Breast epithelium (tissue), 4 donors: ENCODE data around the gene CADPS2. TPM values are rescaled to one million over a fixed set of nuclear protein-coding genes. Genes with fewer than 3 reads are reported as not detected.

ENCODE experiments used
- DNase-seq, 2 donors: peaks; one replicate each; pipeline ENCODE4 v3.0.0-alpha.2; 2019; ENCODE audit warnings: low spot score in 2 of 2
- H3K27ac ChIP-seq, 2 donors: fragments of 200-600 bp; sonication (generic) in 1 of 2; one replicate each; pipeline ENCODE4 v1.5.1; 2016 to 2019; ENCODE audit warnings: mild to moderate bottlenecking in 1 of 2
- H3K27me3 ChIP-seq, 2 donors: fragments of 200-600 bp; sonication (generic) in 1 of 2; one replicate each; pipeline versions ENCODE4 v1.5.1 to v1.6.0; 2017 to 2019; ENCODE audit warnings: control low read depth in 1 of 2, mild to moderate bottlenecking in 1 of 2
- H3K36me3 ChIP-seq: fragments of 200-600 bp; one replicate; pipeline ENCODE4 v1.5.1; 2019
- H3K4me1 ChIP-seq, 2 donors: fragments of 200-600 bp; sonication (generic); one replicate each; pipeline ENCODE4 v1.5.1; 2016 to 2019; ENCODE audit warnings: control low read depth in 1 of 2
- H3K4me3 ChIP-seq, 3 donors: fragments of 200-600 bp; sonication (generic); 1 replicate in 2 of 3; 2 replicates in 1 of 3; pipeline ENCODE4 v1.5.1; 2016 to 2019; ENCODE audit warnings: mild to moderate bottlenecking in 3 of 3, moderate library complexity in 2 of 3
- H3K9me3 ChIP-seq, 2 donors: fragments of 200-600 bp; sonication (generic) in 1 of 2; one replicate each; pipeline ENCODE4 v1.5.1; 2016 to 2019; ENCODE audit warnings: control low read depth in 1 of 2
- POLR2A ChIP-seq: fragments of 450-650 bp; IDR thresholded peaks from one replicate; pipeline ENCODE4 v1.6.1; 2016; ENCODE audit warnings: antibody characterized with exemption, mild to moderate bottlenecking, moderate library complexity
- POLR2AphosphoS5 ChIP-seq, 3 donors: sonication (generic); formaldehyde crosslinking; IDR thresholded peaks; one replicate each; pipeline ENCODE4 v1.6.1; 2017; ENCODE audit warnings: antibody characterized with exemption in 3 of 3
- intact Hi-C: fragments of 100-400 bp; cut with DNase I; formaldehyde crosslinking; loops from one replicate; pipeline ENCODE4 v1.15.1; 2023; ENCODE audit warnings: low total_unique reads
- total RNA-seq, 3 donors: library from RNA; depleted of rRNA; stranded (reverse); fragments of >200 nt; gene quantifications; one replicate each; pipeline ENCODE4 v1.1.0, GENCODE V29; 2016
- TF ChIP-seq, protein P1 (sequence below), 3 donors: fragments of 450-650 bp; IDR thresholded peaks; one replicate each; pipeline ENCODE4 v1.5.1; 2016 to 2017; ENCODE audit warnings: antibody characterized with exemption in 3 of 3, mild to moderate bottlenecking in 3 of 3, moderate library complexity in 3 of 3

Gene CADPS2
- total RNA-seq, 3 donors from 2014 or later = 12.3 to 67.5 (median 66.5) TPM

DNA sequence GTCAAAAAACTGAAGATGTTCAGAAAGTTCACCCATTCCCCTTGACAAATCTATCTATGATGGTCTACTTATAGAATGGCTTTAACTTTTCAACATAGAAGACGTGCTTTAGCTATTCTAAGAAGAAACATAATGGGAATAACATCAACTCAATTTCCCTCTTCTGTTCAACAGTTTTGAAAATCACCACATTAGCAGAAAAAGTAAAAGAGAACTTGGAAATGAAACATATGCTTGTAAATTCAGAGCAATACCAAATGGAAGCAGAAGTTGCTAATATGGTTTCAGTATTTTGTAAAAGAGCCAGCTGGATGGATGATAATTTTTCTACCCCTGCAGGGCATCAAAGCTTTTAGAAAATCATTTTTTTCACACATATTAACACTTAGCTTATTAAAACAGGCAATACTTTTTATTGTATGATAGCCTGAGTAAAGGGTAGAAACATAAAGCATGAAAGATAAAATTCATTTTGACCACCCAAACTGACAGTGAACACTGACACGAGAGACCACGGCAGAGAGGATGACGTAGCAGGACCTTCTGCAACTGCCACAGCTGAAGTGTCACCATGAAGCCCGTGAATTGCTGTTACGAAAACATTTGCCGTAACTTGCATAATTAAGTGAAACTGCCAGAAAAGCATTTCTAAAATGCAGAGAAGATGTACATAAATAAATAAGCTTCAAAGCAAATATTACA lies 542.5 kb downstream of the CADPS2 start:
- intact Hi-C loops = no loop called here
- no peak for DNase-seq
- H3K27me3 ChIP-seq = no peaks in the 10 kb centered on the region
- H3K27ac ChIP-seq = no peak overlapping the region
- TF ChIP-seq, protein P1, sequence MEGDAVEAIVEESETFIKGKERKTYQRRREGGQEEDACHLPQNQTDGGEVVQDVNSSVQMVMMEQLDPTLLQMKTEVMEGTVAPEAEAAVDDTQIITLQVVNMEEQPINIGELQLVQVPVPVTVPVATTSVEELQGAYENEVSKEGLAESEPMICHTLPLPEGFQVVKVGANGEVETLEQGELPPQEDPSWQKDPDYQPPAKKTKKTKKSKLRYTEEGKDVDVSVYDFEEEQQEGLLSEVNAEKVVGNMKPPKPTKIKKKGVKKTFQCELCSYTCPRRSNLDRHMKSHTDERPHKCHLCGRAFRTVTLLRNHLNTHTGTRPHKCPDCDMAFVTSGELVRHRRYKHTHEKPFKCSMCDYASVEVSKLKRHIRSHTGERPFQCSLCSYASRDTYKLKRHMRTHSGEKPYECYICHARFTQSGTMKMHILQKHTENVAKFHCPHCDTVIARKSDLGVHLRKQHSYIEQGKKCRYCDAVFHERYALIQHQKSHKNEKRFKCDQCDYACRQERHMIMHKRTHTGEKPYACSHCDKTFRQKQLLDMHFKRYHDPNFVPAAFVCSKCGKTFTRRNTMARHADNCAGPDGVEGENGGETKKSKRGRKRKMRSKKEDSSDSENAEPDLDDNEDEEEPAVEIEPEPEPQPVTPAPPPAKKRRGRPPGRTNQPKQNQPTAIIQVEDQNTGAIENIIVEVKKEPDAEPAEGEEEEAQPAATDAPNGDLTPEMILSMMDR (IDR thresholded peaks at IDR 0.05) = no peak
- TF ChIP-seq POLR2AphosphoS5 (IDR thresholded peaks at IDR 0.05) (no peak), POLR2A (no peak)
- H3K9me3 ChIP-seq = no peaks in the 10 kb centered on the region
- no peaks in the 10 kb centered on the region for H3K4me1 ChIP-seq
- peaks cover 4% of the 10 kb centered on the region for H3K36me3 ChIP-seq
- no peak overlapping the region for H3K4me3 ChIP-seq

- intact Hi-C loops = no loop called here
- DNase-seq = no peak
- Histone ChIP-seq H3K27me3 (no peaks in the 10 kb centered on the region), H3K9me3 (no peaks in the 10 kb centered on the region), H3K36me3 (peaks cover 3% of the 10 kb centered on the region), H3K4me3 (no peak overlapping the region), H3K27ac (no peak overlapping the region), H3K4me1 (no peaks in the 10 kb centered on the region)
- TF ChIP-seq POLR2AphosphoS5 (IDR thresholded peaks at IDR 0.05) (no peak), POLR2A (no peak)
- TF ChIP-seq, protein P1 (IDR thresholded peaks at IDR 0.05) = no peak
Observed at GRCh38 chr7:122340427-122340826, 545.8 kb downstream of the CADPS2 start.

DNA sequence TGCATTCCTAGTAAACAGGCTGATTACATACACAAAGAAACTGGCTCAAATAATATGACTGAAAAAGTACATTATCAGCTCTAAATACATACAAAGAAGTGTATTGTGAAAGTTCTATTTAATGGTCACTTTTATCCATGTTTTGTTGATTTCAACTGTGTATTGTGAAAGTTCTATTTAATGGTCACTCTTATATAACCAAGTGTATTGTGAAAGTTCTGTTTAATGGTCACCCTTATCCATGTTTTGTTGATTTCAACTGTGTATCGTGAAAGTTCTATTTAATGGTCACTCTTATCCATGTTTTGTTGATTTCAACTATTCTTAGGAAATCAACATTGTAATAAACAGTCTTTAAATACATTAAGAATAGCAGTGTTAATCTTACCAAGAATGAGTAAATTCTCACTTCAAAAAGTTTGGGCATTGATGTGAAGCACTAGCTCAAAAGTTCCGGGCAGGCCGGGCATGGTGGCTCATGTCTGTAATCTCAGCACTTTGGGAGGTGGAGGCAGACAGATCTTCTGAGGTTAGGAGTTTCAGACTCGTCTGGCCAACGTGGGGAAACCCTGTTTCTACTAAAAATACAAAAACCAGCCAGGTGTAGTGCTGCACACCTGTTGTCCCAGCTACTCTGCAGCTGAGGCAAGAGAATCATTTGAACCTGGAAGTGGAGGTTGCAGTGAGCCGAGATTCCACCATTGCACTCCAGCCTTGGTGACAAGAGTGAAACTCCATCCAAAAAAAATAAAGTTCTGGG lies 546.9 kb downstream of the CADPS2 start:
- Histone ChIP-seq H3K9me3 (no peaks in the 10 kb centered on the region), H3K27ac (no peak overlapping the region), H3K36me3 (no peaks in the 10 kb centered on the region), H3K4me1 (no peaks in the 10 kb centered on the region), H3K27me3 (no peaks in the 10 kb centered on the region), H3K4me3 (no peak overlapping the region)
- DNase-seq = no peak
- TF ChIP-seq POLR2A (no peak), POLR2AphosphoS5 (IDR thresholded peaks at IDR 0.05) (no peak)
- TF ChIP-seq, protein P1 (IDR thresholded peaks at IDR 0.05) = no peak
- intact Hi-C loops = no loop called here

DNA sequence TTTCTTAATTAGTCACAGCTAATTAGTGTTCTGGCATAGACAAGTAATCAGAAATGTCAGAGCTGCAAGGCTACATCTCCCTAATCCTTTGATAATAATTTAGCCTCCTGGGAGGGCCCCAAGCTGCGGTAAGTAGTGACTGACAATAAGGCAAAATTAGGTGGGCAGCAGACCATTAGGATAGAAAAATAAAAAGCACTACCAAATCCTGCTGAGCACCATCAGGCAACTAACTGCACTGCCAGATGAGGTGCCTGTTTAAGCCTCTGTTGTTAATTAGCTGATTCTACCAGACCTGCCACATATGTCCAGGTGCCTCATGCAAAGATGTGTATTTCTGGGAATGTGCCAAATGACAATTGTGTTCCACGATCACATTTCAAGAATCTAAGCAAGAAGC lies 549.2 kb downstream of the CADPS2 start:
- DNase-seq = no peak
- H3K4me1 ChIP-seq = no peaks in the 10 kb centered on the region
- intact Hi-C loops = no loop called here
- no peaks in the 10 kb centered on the region for H3K27me3 ChIP-seq
- no peak overlapping the region for H3K4me3 ChIP-seq
- no peaks in the 10 kb centered on the region for H3K9me3 ChIP-seq
- H3K36me3 ChIP-seq = no peaks in the 10 kb centered on the region
- TF ChIP-seq POLR2AphosphoS5 (IDR thresholded peaks at IDR 0.05) (no peak), POLR2A (no peak)
- TF ChIP-seq, protein P1 (IDR thresholded peaks at IDR 0.05) = no peak
- no peak overlapping the region for H3K27ac ChIP-seq

GRCh38 chr7:122329145-122329802 lies 557.0 kb downstream of the CADPS2 start:
- Histone ChIP-seq H3K27me3 (no peaks in the 10 kb centered on the region), H3K4me1 (no peaks in the 10 kb centered on the region), H3K9me3 (no peaks in the 10 kb centered on the region), H3K4me3 (no peak overlapping the region), H3K36me3 (no peaks in the 10 kb centered on the region), H3K27ac (no peak overlapping the region)
- DNase-seq = no peak
- intact Hi-C loops = no loop called here
- TF ChIP-seq, protein P1 (IDR thresholded peaks at IDR 0.05) = no peak
- no peak for TF ChIP-seq POLR2AphosphoS5 (IDR thresholded peaks at IDR 0.05)
- TF ChIP-seq POLR2A = no peak
